ENCODE data around the gene FBXO42. TPM values are rescaled to one million over a fixed set of nuclear protein-coding genes. Genes with fewer than 3 reads are reported as not detected.

The FBXO42 gene
- total and polyA plus RNA-seq, 9 of the 15 experiments (the other 6 are each of a cell fraction or from before 2014, with no cell fraction given) = 7.2 to 24.8 (median 17.4) TPM

DNA sequence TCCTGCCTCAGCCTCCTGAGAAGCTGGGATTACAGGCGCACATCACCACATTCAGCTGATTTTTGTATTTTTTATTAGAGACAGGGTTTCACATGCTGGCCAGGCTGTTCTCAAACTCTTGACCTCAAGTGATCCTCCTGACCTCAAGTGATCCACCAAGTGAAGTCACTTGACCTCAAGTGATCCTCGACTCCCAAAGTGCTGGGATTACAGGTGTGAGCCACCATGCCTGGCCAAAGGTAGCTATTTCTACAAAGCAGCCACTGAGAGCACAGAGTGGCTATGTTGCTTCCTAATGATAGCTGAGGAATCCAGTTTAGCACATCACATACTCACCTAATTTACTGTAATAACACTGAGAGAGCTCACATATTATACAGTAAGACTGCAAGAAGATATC lies 70.5 kb downstream of the FBXO42 start:
- intact Hi-C loops (cut with micrococcal nuclease) (no loop called here), in situ Hi-C loops (cut with MboI) (no loop called here)
- BruUV-seq (replicated peaks) = no TSS peak
- TF ChIP-seq BRD4 (IDR thresholded peaks at IDR 0.05) (no peak), MCM2 (IDR thresholded peaks at IDR 0.05; ENCODE audit: low read depth) (no peak), SMC3 (conservative IDR thresholded peaks at IDR 0.05; ENCODE audit: insufficient read depth, low read depth, low read length) (no peak), RFX1 (IDR thresholded peaks at IDR 0.05) (no peak), FOSL1 (tag; conservative IDR thresholded peaks at IDR 0.05) (no peak), ZNF274 (IDR thresholded peaks at IDR 0.05; ENCODE audit: borderline replicate concordance, low read depth, low read length) (no peak), MAFF (IDR thresholded peaks at IDR 0.05; ENCODE audit: low read length) (no peak)
- TF ChIP-seq, protein P1, sequence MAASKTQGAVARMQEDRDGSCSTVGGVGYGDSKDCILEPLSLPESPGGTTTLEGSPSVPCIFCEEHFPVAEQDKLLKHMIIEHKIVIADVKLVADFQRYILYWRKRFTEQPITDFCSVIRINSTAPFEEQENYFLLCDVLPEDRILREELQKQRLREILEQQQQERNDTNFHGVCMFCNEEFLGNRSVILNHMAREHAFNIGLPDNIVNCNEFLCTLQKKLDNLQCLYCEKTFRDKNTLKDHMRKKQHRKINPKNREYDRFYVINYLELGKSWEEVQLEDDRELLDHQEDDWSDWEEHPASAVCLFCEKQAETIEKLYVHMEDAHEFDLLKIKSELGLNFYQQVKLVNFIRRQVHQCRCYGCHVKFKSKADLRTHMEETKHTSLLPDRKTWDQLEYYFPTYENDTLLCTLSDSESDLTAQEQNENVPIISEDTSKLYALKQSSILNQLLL (CRISPR knock-in tag; IDR thresholded peaks at IDR 0.05; ENCODE audit: borderline replicate concordance) = no peak
- Histone ChIP-seq H2AFZ (ENCODE audit: low read depth, low read length) (no peak overlapping the region), H3K9me3 (replicated peaks; ENCODE audit: control insufficient read depth, insufficient read depth, low read depth, low read length) (no peaks in the 10 kb centered on the region), H3K36me3 (ENCODE audit: control insufficient read depth, insufficient read depth, low read length) (peaks cover 21% of the 10 kb centered on the region), H3K9ac (ENCODE audit: insufficient read depth in 1 of 2, low read depth in 2 of 2, low read length in 2 of 2) (no peak overlapping the region), H3K27me3 (ENCODE audit: control insufficient read depth in 2 of 2, insufficient read depth in 2 of 2, low read length in 2 of 2) (no peaks in the 10 kb centered on the region), H3K9me1 (ENCODE audit: control insufficient read depth, insufficient read depth, low read length) (no peaks in the 10 kb centered on the region), H3K79me2 (ENCODE audit: control insufficient read depth, insufficient read depth, low read length) (no peaks in the 10 kb centered on the region), H3K4me1 (replicated peaks in 1 of 2; ENCODE audit: control insufficient read depth in 2 of 2, insufficient read depth in 2 of 2, low read length in 2 of 2) (no peaks in the 10 kb centered on the region; a peak in 1 of 5 replicates), H4K20me1 (replicated peaks; ENCODE audit: control insufficient read depth, insufficient read depth, low read length) (no peaks in the 10 kb centered on the region), H3K4me3 (no peak overlapping the region), H3K4me2 (ENCODE audit: insufficient read depth, low read length) (no peak overlapping the region), H3K27ac (ENCODE audit: extremely low read depth, low read depth, low read length) (no peak overlapping the region)
- DNase-seq (ENCODE audit: extremely low read depth in 1 of 4, low spot score in 3 of 4) = no peak
- ChIA-PET CTCF (ENCODE audit: low intra/inter-chr PET ratio) (no interaction called here), POLR2A (interaction anchor here (0.7 to 1.7 kb wide), 3 partner anchors 9 to 34 kb away, joined by 3 to 5 read pairs (median 4); no protein-coding TSS in a partner anchor)
- no peak for FAIRE-seq
- WGBS (ENCODE audit: insufficient coverage, low coverage, missing lambda C conversion rate) = 75% methylated on average over 2 of the region's 2 CpGs
- ATAC-seq = no peak

All from K562 (cell line).